HepG2 (cell line): ENCODE results near the gene PNKD. TPM values are rescaled to one million over a fixed set of nuclear protein-coding genes. Genes with fewer than 3 reads are reported as not detected.

Experiments used
- KAT8 ChIP-seq: IDR thresholded peaks from 2 replicates; pipeline ENCODE4 v1.6.1; 2016; ENCODE audit warnings: missing genetic modification reagents, missing compliant biosample characterization
- KMT2B ChIP-seq: IDR thresholded peaks from 2 replicates; pipeline ENCODE4 v1.6.1; 2016; ENCODE audit warnings: missing genetic modification reagents, missing compliant biosample characterization
- RARG ChIP-seq: sonication (generic); formaldehyde crosslinking; IDR thresholded peaks from 2 replicates; pipeline ENCODE4 v1.4.0; 2020; ENCODE audit warnings: low read depth, mild to moderate bottlenecking, missing genetic modification reagents
- TCF7 ChIP-seq: sonication (generic); IDR thresholded peaks from 2 replicates; pipeline ENCODE4 v1.6.1; 2016; ENCODE audit warnings: antibody characterized with exemption, low read depth
- ZNF367 ChIP-seq: sonication (generic); formaldehyde crosslinking; IDR thresholded peaks from 2 replicates; pipeline ENCODE4 v1.4.0; 2020; ENCODE audit warnings: missing genetic modification reagents, borderline replicate concordance
- ZNF720 ChIP-seq: sonication (generic); formaldehyde crosslinking; IDR thresholded peaks from 2 replicates; pipeline ENCODE4 v1.4.0; 2020; ENCODE audit warnings: missing genetic modification reagents
- ZSCAN21 ChIP-seq: sonication (generic); formaldehyde crosslinking; IDR thresholded peaks from 2 replicates; pipeline ENCODE4 v1.8.0; 2022; ENCODE audit warnings: mild to moderate bottlenecking, missing genetic modification reagents, moderate library complexity, borderline replicate concordance
- polyA plus RNA-seq, 8 experiments: library from polyadenylated mRNA; depleted of rRNA in 3 of 8; stranded (reverse) in 7 of 8; unstranded in 1 of 8; fragments of >200 nt; fragmentation: Illumina TruSeq in 4 of 8; extraction: Trizol in 4 of 8; gene quantifications; 2 replicates each; pipeline versions ENCODE4 v1.2.1 to v1.2.3, GENCODE V29; 2011 to 2016; ENCODE audit warnings: low read depth in 4 of 8, missing spikeins in 1 of 8, mixed read lengths in 1 of 8; ENCODE audit not compliant: insufficient read depth in 1 of 8
- total RNA-seq, 5 experiments: library from RNA; depleted of rRNA; stranded (reverse); fragments of >200 nt; fragmentation: Illumina TruSeq; extraction: Trizol; gene quantifications; 2 replicates each; pipeline ENCODE4 v1.2.3, GENCODE V29; 2016; ENCODE audit warnings: low read depth in 1 of 5
- TF ChIP-seq, protein P1 (sequence below): sonication (generic); formaldehyde crosslinking; IDR thresholded peaks from 2 replicates; pipeline ENCODE4 v1.5.0; 2020; ENCODE audit warnings: mild to moderate bottlenecking, missing genetic modification reagents, borderline replicate concordance
- TF ChIP-seq, protein P2 (sequence below), 2 experiments: sonication (generic) in 1 of 2; formaldehyde crosslinking in 1 of 2; IDR thresholded peaks; 2 replicates each; pipeline versions ENCODE4 v1.4.0 to v1.6.1; 2018 to 2020; ENCODE audit warnings: missing genetic modification reagents in 2 of 2, borderline replicate concordance in 1 of 2, low read depth in 1 of 2, mild to moderate bottlenecking in 1 of 2, missing biosample characterization in 1 of 2
- TF ChIP-seq, protein P3 (sequence below): sonication (generic); formaldehyde crosslinking; IDR thresholded peaks from 2 replicates; pipeline ENCODE4 v1.4.0; 2020; ENCODE audit warnings: missing genetic modification reagents
- TF ChIP-seq, protein P4 (sequence below): sonication (generic); formaldehyde crosslinking; conservative IDR thresholded peaks from 2 replicates; pipeline ENCODE4 v1.4.0; 2020; ENCODE audit warnings: missing genetic modification reagents
- TF ChIP-seq, protein P5 (sequence below): sonication (generic); formaldehyde crosslinking; IDR thresholded peaks from 2 replicates; pipeline ENCODE4 v1.5.1; 2020; ENCODE audit warnings: mild to moderate bottlenecking, moderate library complexity, missing genetic modification reagents

Gene PNKD
- total and polyA plus RNA-seq, 2 of the 13 experiments (the other 11 are each of a cell fraction or from before 2014, with no cell fraction given): 55.9 to 80.4 TPM

DNA sequence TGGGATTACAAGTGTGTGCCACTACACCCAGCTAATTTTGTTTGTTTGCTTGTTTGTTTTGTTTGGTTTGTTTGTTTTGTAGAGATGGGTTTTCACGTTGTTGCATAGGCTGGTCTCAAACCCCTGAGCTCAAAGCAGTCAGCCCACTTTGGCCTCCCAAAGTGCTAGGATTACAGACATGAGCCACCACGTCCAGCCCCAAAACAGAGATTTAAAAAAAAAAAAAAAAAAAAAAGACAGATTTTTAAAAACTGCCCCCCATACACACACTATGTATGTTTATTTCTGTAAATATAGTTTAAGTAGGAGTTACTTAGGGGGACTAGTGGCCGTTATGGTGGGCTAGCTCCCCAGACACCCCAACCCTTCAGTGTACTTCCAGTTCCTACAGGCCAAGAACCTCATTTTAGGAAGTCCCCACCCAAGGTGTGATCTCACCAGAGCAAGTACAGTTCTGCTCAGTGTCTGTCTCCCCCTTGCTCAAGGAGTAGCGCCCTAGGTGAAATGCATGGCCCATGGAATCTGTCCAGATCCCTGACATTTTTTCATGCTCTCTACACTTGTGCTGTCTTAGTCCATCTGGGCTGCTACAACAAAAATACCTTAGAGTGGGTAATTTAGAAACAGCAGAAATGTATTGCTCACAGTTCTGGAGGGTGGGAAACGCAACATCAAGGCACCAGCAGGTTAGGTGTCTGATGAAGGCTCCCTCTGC lies 23.6 kb downstream of the PNKD start (continued):
- TF ChIP-seq RARG (0 out of 2 replicates have a peak, but pooled peaks have one; percentile 38), KAT8 (CRISPR knock-in tag) (no peak; the same call in 1 of the 2 replicates), ZSCAN21 (CRISPR knock-in tag) (0 out of 2 replicates have a peak, but pooled peaks have one; percentile 14), KMT2B (CRISPR knock-in tag) (no peak), ZNF720 (CRISPR knock-in tag) (no peak), TCF7 (peak; percentile 2; the same call in 1 of the 2 replicates), ZNF367 (CRISPR knock-in tag) (no peak)
- TF ChIP-seq, protein P1, sequence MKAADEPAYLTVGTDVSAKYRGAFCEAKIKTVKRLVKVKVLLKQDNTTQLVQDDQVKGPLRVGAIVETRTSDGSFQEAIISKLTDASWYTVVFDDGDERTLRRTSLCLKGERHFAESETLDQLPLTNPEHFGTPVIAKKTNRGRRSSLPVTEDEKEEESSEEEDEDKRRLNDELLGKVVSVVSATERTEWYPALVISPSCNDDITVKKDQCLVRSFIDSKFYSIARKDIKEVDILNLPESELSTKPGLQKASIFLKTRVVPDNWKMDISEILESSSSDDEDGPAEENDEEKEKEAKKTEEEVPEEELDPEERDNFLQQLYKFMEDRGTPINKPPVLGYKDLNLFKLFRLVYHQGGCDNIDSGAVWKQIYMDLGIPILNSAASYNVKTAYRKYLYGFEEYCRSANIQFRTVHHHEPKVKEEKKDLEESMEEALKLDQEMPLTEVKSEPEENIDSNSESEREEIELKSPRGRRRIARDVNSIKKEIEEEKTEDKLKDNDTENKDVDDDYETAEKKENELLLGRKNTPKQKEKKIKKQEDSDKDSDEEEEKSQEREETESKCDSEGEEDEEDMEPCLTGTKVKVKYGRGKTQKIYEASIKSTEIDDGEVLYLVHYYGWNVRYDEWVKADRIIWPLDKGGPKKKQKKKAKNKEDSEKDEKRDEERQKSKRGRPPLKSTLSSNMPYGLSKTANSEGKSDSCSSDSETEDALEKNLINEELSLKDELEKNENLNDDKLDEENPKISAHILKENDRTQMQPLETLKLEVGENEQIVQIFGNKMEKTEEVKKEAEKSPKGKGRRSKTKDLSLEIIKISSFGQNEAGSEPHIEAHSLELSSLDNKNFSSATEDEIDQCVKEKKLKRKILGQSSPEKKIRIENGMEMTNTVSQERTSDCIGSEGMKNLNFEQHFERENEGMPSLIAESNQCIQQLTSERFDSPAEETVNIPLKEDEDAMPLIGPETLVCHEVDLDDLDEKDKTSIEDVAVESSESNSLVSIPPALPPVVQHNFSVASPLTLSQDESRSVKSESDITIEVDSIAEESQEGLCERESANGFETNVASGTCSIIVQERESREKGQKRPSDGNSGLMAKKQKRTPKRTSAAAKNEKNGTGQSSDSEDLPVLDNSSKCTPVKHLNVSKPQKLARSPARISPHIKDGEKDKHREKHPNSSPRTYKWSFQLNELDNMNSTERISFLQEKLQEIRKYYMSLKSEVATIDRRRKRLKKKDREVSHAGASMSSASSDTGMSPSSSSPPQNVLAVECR (CRISPR knock-in tag): 0 out of 2 replicates have a peak, but pooled peaks have one; percentile 8
- TF ChIP-seq, protein P2, sequence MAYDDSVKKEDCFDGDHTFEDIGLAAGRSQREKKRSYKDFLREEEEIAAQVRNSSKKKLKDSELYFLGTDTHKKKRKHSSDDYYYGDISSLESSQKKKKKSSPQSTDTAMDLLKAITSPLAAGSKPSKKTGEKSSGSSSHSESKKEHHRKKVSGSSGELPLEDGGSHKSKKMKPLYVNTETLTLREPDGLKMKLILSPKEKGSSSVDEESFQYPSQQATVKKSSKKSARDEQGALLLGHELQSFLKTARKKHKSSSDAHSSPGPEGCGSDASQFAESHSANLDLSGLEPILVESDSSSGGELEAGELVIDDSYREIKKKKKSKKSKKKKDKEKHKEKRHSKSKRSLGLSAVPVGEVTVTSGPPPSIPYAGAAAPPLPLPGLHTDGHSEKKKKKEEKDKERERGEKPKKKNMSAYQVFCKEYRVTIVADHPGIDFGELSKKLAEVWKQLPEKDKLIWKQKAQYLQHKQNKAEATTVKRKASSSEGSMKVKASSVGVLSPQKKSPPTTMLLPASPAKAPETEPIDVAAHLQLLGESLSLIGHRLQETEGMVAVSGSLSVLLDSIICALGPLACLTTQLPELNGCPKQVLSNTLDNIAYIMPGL (CRISPR knock-in tag; IDR thresholded peaks at IDR 0.05; ENCODE audit: borderline replicate concordance in 1 of 2, low read depth in 1 of 2): 0 out of 4 replicates have a peak, but pooled peaks of 1 of the 2 experiments have one; percentile 29
- TF ChIP-seq, protein P3, sequence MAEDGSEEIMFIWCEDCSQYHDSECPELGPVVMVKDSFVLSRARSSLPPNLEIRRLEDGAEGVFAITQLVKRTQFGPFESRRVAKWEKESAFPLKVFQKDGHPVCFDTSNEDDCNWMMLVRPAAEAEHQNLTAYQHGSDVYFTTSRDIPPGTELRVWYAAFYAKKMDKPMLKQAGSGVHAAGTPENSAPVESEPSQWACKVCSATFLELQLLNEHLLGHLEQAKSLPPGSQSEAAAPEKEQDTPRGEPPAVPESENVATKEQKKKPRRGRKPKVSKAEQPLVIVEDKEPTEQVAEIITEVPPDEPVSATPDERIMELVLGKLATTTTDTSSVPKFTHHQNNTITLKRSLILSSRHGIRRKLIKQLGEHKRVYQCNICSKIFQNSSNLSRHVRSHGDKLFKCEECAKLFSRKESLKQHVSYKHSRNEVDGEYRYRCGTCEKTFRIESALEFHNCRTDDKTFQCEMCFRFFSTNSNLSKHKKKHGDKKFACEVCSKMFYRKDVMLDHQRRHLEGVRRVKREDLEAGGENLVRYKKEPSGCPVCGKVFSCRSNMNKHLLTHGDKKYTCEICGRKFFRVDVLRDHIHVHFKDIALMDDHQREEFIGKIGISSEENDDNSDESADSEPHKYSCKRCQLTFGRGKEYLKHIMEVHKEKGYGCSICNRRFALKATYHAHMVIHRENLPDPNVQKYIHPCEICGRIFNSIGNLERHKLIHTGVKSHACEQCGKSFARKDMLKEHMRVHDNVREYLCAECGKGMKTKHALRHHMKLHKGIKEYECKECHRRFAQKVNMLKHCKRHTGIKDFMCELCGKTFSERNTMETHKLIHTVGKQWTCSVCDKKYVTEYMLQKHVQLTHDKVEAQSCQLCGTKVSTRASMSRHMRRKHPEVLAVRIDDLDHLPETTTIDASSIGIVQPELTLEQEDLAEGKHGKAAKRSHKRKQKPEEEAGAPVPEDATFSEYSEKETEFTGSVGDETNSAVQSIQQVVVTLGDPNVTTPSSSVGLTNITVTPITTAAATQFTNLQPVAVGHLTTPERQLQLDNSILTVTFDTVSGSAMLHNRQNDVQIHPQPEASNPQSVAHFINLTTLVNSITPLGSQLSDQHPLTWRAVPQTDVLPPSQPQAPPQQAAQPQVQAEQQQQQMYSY (CRISPR knock-in tag): 0 out of 2 replicates have a peak, but pooled peaks have one; percentile 4
- TF ChIP-seq, protein P4, sequence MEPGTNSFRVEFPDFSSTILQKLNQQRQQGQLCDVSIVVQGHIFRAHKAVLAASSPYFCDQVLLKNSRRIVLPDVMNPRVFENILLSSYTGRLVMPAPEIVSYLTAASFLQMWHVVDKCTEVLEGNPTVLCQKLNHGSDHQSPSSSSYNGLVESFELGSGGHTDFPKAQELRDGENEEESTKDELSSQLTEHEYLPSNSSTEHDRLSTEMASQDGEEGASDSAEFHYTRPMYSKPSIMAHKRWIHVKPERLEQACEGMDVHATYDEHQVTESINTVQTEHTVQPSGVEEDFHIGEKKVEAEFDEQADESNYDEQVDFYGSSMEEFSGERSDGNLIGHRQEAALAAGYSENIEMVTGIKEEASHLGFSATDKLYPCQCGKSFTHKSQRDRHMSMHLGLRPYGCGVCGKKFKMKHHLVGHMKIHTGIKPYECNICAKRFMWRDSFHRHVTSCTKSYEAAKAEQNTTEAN (CRISPR knock-in tag): 0 out of 2 replicates have a peak, but pooled peaks have one; percentile 24
- TF ChIP-seq, protein P5, sequence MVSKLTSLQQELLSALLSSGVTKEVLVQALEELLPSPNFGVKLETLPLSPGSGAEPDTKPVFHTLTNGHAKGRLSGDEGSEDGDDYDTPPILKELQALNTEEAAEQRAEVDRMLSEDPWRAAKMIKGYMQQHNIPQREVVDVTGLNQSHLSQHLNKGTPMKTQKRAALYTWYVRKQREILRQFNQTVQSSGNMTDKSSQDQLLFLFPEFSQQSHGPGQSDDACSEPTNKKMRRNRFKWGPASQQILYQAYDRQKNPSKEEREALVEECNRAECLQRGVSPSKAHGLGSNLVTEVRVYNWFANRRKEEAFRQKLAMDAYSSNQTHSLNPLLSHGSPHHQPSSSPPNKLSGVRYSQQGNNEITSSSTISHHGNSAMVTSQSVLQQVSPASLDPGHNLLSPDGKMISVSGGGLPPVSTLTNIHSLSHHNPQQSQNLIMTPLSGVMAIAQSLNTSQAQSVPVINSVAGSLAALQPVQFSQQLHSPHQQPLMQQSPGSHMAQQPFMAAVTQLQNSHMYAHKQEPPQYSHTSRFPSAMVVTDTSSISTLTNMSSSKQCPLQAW: 0 out of 2 replicates have a peak, but pooled peaks have one; percentile 5
